ENCODE measurements around the gene NFATC4.

GRCh38 chr14:24337824-24338175 is 30.2 kb upstream of the NFATC4 start:
- TF ChIP-seq CTCF (IDR thresholded peaks at IDR 0.05) (no peak), POLR2AphosphoS5 (IDR thresholded peaks at IDR 0.05) (no peak), EP300 (IDR thresholded peaks at IDR 0.05) (no peak), POLR2A (IDR thresholded peaks at IDR 0.05) (no peak)

Data from sigmoid colon (tissue), 4 donors.